ENCODE measurements around the gene FGF7.
"Not testable (repeated sequence)": the region's sequence is repeated elsewhere in the genome, so short reads cannot be mapped to it uniquely, and the experiment has no call there.

DNA sequence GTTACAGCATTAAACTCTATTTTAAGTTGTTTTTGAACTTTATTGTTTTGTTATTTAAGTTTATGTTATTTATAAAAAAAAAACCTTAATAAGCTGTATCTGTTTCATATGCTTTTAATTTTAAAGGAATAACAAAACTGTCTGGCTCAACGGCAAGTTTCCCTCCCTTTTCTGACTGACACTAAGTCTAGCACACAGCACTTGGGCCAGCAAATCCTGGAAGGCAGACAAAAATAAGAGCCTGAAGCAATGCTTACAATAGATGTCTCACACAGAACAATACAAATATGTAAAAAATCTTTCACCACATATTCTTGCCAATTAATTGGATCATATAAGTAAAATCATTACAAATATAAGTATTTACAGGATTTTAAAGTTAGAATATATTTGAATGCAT is 62.4 kb downstream of the FGF7 start:
- TF ChIP-seq, protein P1, sequence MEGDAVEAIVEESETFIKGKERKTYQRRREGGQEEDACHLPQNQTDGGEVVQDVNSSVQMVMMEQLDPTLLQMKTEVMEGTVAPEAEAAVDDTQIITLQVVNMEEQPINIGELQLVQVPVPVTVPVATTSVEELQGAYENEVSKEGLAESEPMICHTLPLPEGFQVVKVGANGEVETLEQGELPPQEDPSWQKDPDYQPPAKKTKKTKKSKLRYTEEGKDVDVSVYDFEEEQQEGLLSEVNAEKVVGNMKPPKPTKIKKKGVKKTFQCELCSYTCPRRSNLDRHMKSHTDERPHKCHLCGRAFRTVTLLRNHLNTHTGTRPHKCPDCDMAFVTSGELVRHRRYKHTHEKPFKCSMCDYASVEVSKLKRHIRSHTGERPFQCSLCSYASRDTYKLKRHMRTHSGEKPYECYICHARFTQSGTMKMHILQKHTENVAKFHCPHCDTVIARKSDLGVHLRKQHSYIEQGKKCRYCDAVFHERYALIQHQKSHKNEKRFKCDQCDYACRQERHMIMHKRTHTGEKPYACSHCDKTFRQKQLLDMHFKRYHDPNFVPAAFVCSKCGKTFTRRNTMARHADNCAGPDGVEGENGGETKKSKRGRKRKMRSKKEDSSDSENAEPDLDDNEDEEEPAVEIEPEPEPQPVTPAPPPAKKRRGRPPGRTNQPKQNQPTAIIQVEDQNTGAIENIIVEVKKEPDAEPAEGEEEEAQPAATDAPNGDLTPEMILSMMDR (IDR thresholded peaks at IDR 0.05), result not testable (repeated sequence)
- TF ChIP-seq POLR2A (IDR thresholded peaks at IDR 0.05), result not testable (repeated sequence)
